Measurements from ENCODE around the gene SPHKAP.

Gene SPHKAP

DNA sequence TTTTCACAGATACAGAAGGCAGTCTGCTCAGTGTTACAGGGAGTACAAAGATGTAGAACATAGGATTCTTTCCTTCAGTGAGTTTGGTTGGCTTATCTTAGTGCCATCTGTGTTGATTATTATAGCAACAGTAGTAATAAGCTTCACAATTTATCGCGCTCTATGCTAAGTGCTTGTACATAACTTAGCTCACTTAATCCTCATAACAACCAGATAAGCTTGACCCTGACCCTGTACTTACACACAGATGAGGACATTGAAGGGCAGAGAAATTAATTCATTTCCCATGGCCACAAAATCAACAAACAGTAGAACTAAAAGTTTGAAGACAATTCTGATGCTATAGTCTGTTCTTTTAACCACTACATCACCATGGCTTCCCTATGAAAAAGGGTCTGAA, 121.8 kb downstream of the SPHKAP start:
- TF ChIP-seq, protein P1, sequence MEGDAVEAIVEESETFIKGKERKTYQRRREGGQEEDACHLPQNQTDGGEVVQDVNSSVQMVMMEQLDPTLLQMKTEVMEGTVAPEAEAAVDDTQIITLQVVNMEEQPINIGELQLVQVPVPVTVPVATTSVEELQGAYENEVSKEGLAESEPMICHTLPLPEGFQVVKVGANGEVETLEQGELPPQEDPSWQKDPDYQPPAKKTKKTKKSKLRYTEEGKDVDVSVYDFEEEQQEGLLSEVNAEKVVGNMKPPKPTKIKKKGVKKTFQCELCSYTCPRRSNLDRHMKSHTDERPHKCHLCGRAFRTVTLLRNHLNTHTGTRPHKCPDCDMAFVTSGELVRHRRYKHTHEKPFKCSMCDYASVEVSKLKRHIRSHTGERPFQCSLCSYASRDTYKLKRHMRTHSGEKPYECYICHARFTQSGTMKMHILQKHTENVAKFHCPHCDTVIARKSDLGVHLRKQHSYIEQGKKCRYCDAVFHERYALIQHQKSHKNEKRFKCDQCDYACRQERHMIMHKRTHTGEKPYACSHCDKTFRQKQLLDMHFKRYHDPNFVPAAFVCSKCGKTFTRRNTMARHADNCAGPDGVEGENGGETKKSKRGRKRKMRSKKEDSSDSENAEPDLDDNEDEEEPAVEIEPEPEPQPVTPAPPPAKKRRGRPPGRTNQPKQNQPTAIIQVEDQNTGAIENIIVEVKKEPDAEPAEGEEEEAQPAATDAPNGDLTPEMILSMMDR (IDR thresholded peaks at IDR 0.05; ENCODE audit: control insufficient read depth, insufficient read depth, low read depth, low read length, missing control alignments), result no peak
- H3K4me3 ChIP-seq (ENCODE audit: control insufficient read depth, low read depth, low read length), result no peak overlapping the region
- no peak for DNase-seq (ENCODE audit: low read depth)

DNA sequence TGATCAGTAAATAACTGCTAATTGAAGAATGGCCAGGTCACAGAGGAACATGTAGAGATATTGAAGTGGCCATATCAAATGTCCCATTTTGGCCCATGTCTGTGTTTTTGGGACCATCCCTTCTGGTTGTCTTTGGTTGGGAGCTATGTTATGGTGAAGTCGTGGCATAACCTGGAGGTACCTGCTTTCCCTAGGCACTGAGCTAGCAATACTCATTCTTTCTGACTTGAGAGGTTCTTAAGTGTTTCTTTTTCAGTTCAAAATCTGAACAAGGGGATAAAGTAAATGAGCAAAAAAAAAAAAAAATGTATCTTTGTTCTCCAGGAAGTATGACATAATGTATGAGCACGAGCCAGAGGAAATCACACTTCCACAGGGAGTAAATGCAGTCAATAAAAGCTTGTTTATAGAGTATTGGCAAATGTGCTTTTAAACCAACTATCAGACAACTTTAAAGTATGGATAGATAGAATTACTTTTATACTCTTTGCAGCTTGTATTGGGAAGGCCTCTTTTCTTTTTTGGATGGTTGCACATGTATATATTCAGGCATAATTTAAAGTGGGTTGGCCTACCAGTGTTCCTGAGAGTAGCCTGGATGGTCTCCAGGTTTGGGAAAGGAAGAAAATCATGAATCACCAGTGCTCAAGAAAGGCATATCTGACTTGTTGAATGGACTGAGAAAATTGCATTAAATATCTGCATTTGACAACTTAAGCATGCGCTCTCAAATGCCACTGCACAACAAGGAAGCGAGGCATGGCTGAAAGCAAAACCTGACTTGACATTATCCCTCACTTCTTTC, 125.0 kb downstream of the SPHKAP start:
- TF ChIP-seq, protein P1 (IDR thresholded peaks at IDR 0.05; ENCODE audit: control insufficient read depth, insufficient read depth, low read depth, low read length, missing control alignments), result no peak
- DNase-seq (ENCODE audit: low read depth), result no peak
- H3K4me3 ChIP-seq (ENCODE audit: control insufficient read depth, low read depth, low read length), result no peak overlapping the region

- H3K4me3 ChIP-seq (ENCODE audit: control insufficient read depth, low read depth, low read length), result no peak overlapping the region
- peak; percentile 8 for DNase-seq (ENCODE audit: low read depth)
- TF ChIP-seq, protein P1 (IDR thresholded peaks at IDR 0.05; ENCODE audit: control insufficient read depth, insufficient read depth, low read depth, low read length, missing control alignments), result peak; percentile 64
Measured at GRCh38 chr2:228048838-228049490, 132.5 kb downstream of the SPHKAP start.

GRCh38 chr2:228040995-228041394, 140.5 kb downstream of the SPHKAP start:
- TF ChIP-seq, protein P1 (IDR thresholded peaks at IDR 0.05; ENCODE audit: control insufficient read depth, insufficient read depth, low read depth, low read length, missing control alignments), result no peak
- no peak for DNase-seq (ENCODE audit: low read depth)
- H3K4me3 ChIP-seq (ENCODE audit: control insufficient read depth, low read depth, low read length), result no peak overlapping the region

GRCh38 chr2:228039752-228040534, 141.5 kb downstream of the SPHKAP start:
- TF ChIP-seq, protein P1 (IDR thresholded peaks at IDR 0.05; ENCODE audit: control insufficient read depth, insufficient read depth, low read depth, low read length, missing control alignments), result peak; percentile 54
- no peak overlapping the region for H3K4me3 ChIP-seq (ENCODE audit: control insufficient read depth, low read depth, low read length)
- DNase-seq (ENCODE audit: low read depth), result no peak

- DNase-seq (ENCODE audit: low read depth), result no peak
- no peak overlapping the region for H3K4me3 ChIP-seq (ENCODE audit: control insufficient read depth, low read depth, low read length)
- TF ChIP-seq, protein P1 (IDR thresholded peaks at IDR 0.05; ENCODE audit: control insufficient read depth, insufficient read depth, low read depth, low read length, missing control alignments), result no peak
Measured at GRCh38 chr2:228038967-228039366, 142.5 kb downstream of the SPHKAP start.
